HG02759 (cell line): Measurements from ENCODE around the gene SRXN1.

Experiments
- ATAC-seq: cut with Tn5 transposase; IDR thresholded peaks from one replicate; pipeline ENCODE4 v1.9.1; 2021; ENCODE audit warnings: mild to moderate bottlenecking, moderate library complexity; ENCODE audit not compliant: unreplicated experiment

Gene SRXN1

DNA sequence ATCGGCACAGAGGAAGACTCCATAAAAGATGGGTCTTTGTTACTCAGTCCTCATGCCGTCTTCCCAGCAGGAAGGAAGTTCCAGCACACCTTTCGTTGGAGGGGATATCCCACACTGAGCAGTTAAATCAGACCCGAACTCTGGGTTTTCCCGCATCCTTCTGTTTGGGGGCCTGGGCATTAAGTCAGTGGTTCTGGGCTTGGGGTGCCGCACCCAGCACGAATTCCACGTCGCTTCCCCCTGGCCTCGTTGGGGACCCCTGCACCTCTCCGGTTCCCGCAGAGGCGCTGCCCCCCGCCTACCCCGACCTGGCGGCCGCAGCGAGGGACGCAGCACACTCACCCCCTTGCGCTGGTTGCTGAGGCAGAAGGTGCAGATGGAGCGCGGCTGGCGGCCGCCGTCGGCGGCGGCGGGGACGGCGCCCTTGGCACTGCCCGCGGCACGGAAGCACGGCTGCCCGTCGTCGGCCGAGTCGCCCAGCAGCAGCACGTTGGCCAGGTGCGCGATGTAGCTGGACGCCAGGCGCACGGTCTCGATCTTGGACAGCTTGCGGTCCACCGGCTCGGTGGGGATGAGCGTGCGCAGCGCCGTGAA, 43.5 kb downstream of the SRXN1 start:
- no peak for ATAC-seq

DNA sequence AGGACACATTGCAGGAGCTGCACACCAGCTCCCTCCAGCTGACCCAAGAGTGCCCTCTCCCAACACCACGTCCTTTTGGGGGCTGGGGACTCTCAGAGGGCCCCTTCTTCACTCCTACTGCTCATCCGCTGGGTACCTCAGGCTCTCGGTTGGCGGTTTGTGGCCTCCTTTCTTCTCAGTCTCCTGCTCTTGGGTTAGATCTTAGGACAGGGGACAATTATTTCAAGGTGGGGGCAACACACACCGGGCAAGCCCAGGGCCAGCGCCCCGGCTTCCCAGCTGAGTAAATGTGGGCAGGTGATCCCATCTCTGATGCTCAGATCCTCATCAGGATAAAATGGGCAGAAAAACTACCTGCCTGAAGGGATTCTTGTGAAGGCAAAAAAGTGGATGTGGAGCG, 44.0 kb downstream of the SRXN1 start:
- ATAC-seq: no peak

DNA sequence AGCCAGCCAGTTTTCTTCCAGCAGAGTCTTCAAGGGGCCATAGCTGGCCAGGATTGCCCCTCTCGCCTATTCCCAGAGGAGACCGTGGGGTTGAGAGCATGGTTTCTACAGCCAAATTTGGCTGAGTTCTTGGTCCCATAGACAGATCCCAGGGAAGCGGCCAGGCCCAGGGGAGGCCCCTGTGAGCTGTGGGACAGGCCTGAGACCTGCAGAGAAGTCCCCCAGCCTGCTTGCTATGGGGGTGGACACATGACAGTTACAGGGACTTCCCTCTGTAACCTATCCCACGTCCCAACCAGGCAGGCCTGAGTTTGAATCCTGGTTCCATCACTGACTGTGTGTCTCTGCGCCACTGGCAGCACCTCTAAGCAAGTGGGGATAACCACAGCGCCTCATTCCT, 45.5 kb downstream of the SRXN1 start:
- no peak for ATAC-seq

DNA sequence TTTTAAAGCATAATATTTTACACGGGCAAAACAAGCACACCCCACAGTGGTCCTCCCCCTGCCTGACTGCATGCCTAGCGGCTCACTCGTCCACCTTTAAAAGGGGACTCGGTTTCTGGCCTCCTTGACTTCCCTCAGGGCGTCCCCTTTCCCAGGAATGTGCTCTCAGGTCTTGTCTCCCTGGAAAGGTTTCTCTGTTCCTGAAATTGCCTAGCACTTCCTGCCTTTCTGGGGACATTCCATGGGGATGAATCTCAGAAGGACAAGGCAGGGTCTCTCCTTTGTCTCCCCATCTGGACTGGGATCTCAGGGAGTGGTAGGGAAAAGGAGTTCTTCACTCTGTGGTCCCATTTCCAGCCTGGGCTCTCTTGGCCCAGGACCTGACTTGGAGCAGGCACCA, 47.8 kb downstream of the SRXN1 start:
- no peak for ATAC-seq

DNA sequence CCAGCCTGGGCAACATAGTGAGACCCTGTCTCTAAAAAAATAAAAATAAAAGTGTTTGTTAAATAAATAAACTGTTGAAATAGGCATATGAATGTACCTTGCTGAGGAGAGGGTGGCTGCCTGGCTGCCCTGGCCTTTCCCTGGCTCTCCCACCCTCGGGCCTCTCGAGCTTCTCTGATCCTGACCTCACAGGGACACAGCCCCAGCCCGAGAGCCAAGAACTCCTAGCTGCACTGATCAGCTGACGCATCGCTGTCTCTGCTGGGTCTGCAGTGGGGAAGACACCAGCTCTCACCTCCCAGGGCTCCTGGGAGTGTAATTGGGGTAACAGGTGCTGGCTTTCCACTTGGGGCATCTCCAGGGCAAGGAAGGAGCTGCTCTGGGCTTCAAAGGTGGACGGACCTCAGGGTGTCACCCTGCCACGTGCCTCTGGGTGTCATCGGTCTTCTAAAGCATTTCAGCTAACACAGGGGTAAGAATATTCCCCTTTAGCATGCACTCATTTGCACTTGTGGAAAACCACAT, 49.8 kb downstream of the SRXN1 start:
- ATAC-seq: no peak

DNA sequence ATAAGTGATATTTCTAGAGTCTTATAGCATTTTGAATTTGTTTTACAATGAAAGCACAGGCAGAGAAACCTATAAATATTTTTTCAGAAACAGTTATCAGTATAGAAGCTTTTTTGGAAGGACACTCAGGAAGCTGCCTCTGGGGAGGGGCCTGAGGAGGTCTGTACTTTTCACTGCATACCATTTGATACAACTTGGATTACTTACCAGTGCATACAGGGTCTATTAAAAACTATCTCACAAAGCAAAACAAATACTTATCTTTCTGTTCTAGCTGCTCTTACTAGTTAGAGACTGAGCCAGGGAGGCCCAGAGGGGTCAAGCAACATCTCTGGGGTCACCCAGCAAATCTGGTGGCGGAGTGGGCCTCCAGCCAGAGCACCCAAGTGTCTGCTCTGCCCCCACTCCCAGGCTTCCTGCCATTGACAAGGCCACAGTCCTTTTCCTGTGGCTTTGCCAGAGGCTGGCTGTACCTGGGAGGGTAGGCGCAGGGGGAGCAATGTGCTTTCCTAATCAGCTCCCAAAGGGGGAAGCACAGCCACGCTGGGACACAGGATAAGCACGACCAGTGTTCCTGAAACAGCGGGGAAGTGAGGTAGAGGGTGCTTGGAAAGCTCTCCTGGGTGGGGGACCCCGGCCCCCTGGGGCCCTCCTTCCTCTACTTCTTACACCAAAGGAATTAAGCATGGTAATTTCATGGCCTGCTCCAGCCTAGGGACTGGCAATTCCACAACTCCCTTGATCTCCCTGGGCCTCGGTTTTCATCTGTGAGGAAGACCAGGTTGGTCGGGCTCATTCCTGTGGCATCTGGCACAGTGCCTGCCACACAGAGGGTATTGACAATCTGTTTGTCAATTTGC, 50.7 kb downstream of the SRXN1 start:
- ATAC-seq: no peak

DNA sequence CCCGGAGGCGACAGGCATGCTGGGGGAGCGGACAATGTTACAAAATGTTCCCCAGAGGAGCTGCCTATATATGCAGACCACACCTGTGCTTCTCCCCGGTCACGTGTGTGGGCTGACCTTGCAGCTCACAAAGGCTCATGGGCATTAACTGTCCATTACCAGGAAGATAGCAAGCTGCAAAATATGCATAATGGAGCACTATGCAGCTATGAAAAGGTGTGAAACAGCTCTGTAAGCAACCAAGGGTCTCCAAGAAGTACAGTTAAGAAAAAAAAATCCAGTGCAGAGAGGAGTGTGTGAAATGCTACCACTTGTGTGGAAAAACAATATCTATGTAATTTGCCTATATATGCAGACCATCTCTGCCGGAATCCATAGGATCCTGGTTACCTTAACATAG, 52.3 kb downstream of the SRXN1 start:
- no peak for ATAC-seq

DNA sequence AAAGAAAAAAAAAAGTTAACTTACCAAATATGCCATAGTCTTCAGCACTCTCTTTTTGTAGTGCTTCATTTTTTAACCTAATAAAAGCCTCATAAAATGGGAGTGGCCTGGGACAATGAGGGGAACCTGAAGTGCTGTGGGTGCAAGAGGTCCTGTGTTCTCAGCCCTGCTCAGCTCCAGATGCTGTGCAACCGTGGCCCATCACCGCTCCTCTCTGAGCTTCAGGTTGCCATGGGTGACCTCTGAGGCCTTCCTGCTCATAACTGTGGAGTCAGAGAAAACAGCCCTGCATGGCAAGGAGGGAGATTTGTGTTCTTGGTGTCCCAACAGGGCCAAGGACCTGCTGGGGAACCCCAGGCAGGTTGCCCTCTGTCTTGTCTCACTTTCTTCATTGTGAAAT, 52.9 kb downstream of the SRXN1 start:
- ATAC-seq: no peak

DNA sequence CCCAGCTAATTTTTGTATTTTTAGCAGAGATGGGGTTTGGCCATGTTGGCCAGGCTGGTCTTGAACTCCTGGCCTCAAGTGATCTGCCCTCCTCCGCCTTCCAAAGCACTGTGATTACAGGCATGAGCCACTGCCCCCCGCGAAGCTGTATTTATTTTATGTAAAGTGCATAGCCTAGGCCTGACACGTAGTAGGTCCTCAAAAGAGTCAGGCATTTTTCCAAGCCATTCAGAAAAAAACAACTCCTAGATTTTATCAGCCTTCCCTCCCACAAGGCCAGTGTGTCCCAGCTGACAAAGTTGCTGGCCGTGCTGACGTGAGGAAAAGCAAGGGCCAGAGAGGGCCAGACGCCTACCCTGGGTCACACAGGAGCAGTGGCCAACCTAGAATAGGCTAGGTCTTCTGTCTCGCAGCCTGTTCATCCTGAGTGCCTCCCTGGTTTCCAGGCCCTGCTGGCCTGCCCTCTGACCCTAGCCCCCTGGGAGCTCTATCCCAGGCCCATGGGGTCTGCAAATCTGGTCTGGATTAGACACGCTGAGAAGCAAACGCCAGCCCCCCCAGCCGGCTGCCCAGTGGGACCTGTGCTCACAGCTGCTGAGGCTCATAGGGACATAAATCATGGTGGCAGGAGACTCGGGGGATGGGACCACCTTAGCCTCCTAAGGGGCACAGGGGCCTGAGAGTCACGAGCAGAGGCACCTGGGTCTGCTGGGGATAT, 54.7 kb downstream of the SRXN1 start:
- no peak for ATAC-seq

DNA sequence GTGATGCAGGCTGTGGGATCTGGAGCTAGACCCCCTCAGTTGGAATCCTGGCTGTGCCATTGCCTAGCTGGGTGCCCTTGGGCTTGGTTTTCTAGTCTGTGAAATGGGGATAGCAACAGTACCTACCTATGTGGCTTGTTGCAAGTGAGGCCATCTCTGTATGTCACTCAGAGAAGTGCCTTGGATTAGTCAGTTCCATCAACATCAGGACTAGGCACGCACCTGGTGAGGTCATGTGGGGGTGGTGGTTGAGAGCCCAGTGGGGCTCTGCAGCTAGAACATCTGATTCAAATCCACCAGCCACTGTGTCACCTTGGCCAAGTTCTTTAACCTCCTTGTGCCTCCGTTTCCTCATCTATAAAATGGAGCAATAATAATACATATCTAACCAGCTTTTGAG, 55.4 kb downstream of the SRXN1 start:
- ATAC-seq: no peak
